HAP-1 (cell line): ENCODE measurements around the gene TMEM86B.
A peak's percentile ranks its signal among the peaks of the same experiment; 100 is the strongest.

Experiments
- DNase-seq, 2 experiments: peaks; one replicate each; pipeline ENCODE4 v3.0.0-alpha.2; 2016 to 2020; ENCODE audit warnings: low spot score in 2 of 2
- H3K27me3 ChIP-seq: fragments of 250-450 bp; sonication (Bioruptor Pico); 2 replicates; pipeline ENCODE4 v1.5.1; 2020; ENCODE audit warnings: low read depth, mild to moderate bottlenecking, moderate library complexity
- H3K36me3 ChIP-seq: fragments of 250-450 bp; sonication (Bioruptor Pico); replicated peaks from 2 replicates; pipeline ENCODE4 v1.5.1; 2020; ENCODE audit warnings: mild to moderate bottlenecking
- H3K4me1 ChIP-seq: fragments of 250-450 bp; sonication (Bioruptor Pico); 2 replicates; pipeline ENCODE4 v1.5.1; 2020; ENCODE audit warnings: mild to moderate bottlenecking
- H3K4me3 ChIP-seq: fragments of 250-450 bp; sonication (Bioruptor Pico); 2 replicates; pipeline ENCODE4 v1.5.1; 2020; ENCODE audit warnings: mild to moderate bottlenecking, moderate library complexity
- H3K9me3 ChIP-seq: fragments of 250-450 bp; sonication (Bioruptor Pico); 2 replicates; pipeline ENCODE4 v1.5.1; 2020; ENCODE audit warnings: mild to moderate bottlenecking, moderate library complexity
- in situ Hi-C: fragments of 300-500 bp; cut with MboI; formaldehyde crosslinking; loops from 3 replicates; pipeline ENCODE4 v1.14.3; 2020; ENCODE audit warnings: low sequenced_read_pairs, inconsistent platforms, mixed read lengths

TMEM86B gene

DNA sequence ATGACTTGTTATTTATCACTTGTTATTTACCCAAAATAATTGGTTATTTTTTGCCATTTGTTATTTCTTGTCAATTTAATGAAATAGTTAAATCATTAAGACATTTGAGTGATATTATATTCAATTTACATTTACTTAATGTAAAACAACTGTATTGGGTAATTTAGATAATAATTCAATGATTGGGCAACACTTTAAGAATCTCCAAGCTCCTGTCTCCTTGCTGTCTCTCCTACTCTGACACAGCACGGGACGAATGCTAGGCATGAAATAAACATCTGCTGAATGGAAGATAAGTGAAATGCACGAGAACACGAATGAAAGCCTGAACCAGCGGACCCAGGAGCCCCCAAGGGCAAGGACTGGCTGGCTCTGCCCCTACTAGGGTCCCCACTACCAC lies 36.0 kb upstream of the TMEM86B start:
- in situ Hi-C loops: no loop called here
- Histone ChIP-seq H3K27me3 (no peaks in the 10 kb centered on the region), H3K9me3 (no peaks in the 10 kb centered on the region), H3K4me3 (no peak overlapping the region), H3K4me1 (peaks cover 4% of the 10 kb centered on the region; the same call in 1 of the 2 replicates), H3K36me3 (no peaks in the 10 kb centered on the region; the same call in 1 of the 2 replicates)
- DNase-seq: no peak

DNA sequence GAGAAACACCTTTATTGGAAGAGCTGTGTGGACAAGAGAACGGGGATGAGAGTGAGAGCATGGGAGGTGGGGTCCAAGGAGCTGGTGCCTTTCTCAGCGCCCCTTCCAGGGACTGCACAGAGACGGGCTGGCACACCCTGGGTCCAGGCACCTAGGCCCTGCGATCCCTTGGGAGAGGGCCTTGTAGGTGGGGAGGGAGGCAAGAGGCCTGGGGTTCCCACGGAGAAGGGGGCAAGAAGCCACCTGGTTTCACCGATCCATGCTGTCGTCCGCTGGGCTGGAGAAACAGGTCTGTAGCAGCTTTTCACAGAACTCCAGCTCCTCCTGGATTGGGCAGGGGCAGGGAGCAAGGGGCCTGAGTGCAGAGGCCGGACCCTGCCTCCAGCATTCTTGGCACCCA lies 33.8 kb upstream of the TMEM86B start:
- DNase-seq: no peak
- Histone ChIP-seq H3K36me3 (no peaks in the 10 kb centered on the region), H3K27me3 (no peaks in the 10 kb centered on the region), H3K4me3 (no peak overlapping the region), H3K9me3 (no peaks in the 10 kb centered on the region), H3K4me1 (peaks cover 7% of the 10 kb centered on the region; the same call in 1 of the 2 replicates)
- in situ Hi-C loops: no loop called here

DNA sequence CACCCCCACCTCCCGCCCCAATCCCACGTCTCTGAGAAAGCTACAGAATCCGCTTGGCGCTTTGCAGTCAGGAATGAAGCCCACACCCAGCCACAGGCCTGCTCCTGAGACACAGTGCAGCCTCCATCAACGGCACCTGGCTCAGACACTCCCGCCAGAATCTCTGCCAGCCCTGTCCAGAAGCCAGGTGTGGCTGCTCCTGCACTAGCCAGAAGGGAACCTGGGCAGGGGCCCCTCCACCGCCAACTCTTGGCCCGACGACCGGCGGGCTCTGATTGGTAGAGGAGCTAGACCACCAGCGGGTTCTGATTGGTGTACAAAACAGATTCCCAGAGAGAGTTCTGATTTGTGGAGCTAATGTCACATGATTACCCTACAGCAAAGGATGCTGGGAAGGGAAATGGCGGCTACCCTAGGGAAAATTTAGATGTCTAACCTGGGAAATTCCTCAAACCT lies 33.1 kb upstream of the TMEM86B start:
- in situ Hi-C loops: no loop called here
- DNase-seq: no peak
- Histone ChIP-seq H3K27me3 (no peaks in the 10 kb centered on the region), H3K4me1 (peaks cover 11% of the 10 kb centered on the region), H3K4me3 (no peak overlapping the region), H3K9me3 (no peaks in the 10 kb centered on the region), H3K36me3 (0 out of 2 replicates have a peak, but pooled peaks cover under 1% of the 10 kb centered on the region)

DNA sequence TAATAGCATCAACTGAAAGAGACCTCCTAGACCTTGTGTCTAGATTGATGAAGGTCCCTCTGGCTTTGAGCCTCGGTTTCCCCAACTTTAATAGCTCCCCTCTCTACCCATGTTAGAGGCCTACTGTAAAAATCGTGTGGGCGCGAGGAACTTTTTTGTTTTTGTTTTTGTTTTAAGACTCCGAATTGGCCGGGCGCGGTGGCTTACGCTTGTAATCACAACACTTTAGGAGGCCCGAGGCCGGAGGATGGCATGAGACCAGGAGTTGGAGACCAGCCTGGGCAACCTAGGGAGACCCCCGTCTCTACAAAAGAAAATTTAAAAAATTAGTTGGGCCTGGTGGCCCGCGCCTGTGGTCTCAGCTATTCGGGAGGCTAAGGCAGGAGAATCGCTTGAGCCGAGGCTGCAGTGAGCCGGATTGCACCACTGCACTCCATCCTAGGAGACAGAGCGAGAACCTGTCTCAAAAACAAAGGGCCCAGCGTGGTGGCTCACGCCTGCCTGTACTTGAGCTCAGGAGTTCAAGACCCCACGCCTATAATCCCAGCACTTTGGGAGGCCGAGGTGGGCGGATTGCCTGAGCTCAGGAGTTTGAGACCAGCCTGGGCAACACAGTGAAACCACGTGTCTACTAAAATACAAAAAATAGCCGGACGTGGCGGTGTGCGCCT lies 31.1 kb upstream of the TMEM86B start:
- Histone ChIP-seq H3K4me1 (peaks cover 23% of the 10 kb centered on the region), H3K36me3 (peaks cover 5% of the 10 kb centered on the region; the same call in 1 of the 2 replicates), H3K4me3 (peak overlapping the region; percentile 97), H3K9me3 (no peaks in the 10 kb centered on the region), H3K27me3 (no peaks in the 10 kb centered on the region)
- in situ Hi-C loops: no loop called here
- DNase-seq: peak in 1 of 2 experiments; percentile 36

DNA sequence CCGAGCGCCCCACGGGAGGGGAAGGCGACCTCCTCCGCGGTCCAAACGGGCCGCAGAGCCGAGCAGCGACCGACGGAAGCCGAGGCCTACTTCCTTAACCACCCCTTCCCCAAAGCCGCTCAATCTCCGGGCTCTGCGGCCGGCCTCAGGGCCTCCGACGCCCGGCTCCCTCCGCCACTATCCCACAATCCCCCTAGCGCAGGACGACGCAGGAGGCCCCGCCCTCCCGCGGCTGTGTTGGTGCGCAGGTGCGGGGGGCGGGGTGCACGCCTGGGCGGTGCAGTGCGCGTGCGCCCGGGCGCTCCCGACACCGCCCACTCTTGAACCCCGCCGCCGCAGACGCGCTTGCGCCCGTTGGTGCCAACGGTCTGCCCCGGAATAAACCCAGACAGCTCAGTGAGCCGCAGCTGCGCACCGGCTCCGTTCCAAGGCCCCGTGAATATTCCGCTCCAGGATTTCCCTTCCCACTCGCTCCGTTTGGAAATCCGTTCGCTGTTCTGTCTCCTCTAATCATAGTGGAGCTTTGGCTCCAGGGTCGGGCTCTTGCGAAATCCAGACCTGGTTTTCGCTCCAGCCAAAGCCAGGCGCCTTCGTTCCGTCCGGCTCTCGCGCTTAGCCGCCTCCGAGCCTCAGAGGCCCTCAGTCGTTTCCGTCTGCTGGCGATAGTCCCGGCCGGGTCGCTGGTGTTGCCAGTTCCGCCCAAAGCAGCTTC lies 30.4 kb upstream of the TMEM86B start, which contains the start of gene PPP6R1:
Gene PPP6R1 (minus strand): TSS at position 190 of the 712 bp plus-strand sequence. CDS start 11,914 bp downstream, outside the sequence.
- peaks cover 23% of the 10 kb centered on the region for H3K4me1 ChIP-seq
- in situ Hi-C loops: no loop called here
- H3K4me3 ChIP-seq: peak within 1 kb of the TSS; percentile 97

DNA sequence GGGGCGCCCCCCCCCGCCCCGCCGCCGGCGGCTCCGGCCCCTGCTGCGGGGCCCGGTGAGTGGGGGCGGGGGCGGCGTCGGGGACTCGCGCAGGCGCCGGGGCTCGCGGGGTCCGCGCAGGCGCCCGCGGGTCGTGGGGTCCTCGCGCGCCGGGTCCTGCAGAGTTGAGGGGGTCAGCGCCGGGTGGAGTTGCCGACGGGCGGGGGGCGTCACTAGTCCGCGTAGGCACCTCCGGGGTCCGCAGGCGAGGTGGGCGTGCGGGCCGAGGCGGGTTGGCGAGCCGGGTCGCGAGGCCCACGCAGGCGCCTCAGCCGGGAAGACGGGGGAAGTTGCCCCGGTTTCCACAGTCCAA lies 29.9 kb upstream of the TMEM86B start:
- peak in 1 of 2 experiments; percentile 21 for DNase-seq

More for the DNA sequence above, 30.4 kb upstream of the TMEM86B start, which contains the start of gene PPP6R1:
- Histone ChIP-seq H3K27me3 (no peaks in the 10 kb centered on the region), H3K36me3 (peaks cover 5% of the 10 kb centered on the region; the same call in 1 of the 2 replicates), H3K9me3 (no peaks in the 10 kb centered on the region)
- DNase-seq: peak; percentile 96 to 97

DNA sequence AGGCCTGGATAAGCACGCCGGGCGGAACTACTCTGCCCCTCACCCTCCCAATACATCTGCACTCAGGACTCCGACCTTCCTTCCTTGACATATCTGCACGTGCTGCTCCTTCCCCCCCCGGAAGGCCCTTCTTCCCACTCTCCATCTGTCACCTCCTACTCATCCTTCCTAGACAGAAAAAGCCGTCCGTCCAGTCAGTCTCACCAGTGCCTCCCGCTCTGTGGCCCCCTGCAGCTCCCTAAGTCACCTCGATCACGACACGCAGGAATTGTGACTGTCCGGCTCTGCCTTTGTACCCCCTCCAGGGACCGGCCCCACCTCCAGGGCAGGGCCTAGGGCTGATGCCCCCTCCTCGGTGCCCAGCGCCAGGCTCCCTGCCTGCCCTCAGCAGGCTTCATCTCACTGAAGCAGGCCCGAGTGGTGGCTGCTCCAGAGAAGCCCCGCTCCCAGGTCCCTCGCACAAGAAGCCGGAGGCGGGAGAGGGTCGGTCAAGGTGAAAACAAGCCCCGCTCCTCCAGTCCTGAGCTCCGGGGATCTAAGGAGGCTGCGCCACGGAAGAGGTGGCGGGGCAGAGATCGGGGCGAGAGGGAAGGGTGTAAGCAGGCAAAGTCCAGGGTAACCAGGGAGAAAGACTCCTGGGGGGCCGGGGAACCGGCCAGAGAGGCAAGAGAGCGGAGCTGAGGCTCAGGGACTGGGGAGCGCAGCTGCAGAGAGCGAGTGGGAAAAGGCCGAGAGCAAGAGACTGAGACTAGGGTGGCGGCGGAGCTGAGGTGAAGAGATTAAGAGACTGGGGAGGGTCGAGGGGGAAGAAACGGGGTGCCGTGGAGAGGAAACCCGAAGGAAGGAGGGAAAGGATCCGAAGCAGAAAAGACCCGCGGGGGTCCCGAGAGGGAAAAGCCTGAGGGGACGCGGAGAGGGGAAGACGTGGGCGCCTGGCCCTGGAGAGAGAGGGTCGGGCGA lies 29.2 kb upstream of the TMEM86B start:
- H3K27me3 ChIP-seq: no peaks in the 10 kb centered on the region
- in situ Hi-C loops: no loop called here
- peak overlapping the region; percentile 97 for H3K4me3 ChIP-seq
- H3K4me1 ChIP-seq: peaks cover 23% of the 10 kb centered on the region
- peaks cover 5% of the 10 kb centered on the region; the same call in 1 of the 2 replicates for H3K36me3 ChIP-seq
- H3K9me3 ChIP-seq: no peaks in the 10 kb centered on the region
- DNase-seq: peak; percentile 3 to 37

More for the DNA sequence above, 29.9 kb upstream of the TMEM86B start:
- Histone ChIP-seq H3K27me3 (no peaks in the 10 kb centered on the region), H3K9me3 (no peaks in the 10 kb centered on the region), H3K36me3 (peaks cover 5% of the 10 kb centered on the region; the same call in 1 of the 2 replicates), H3K4me1 (peaks cover 23% of the 10 kb centered on the region), H3K4me3 (peak overlapping the region; percentile 97)
- in situ Hi-C loops: no loop called here

DNA sequence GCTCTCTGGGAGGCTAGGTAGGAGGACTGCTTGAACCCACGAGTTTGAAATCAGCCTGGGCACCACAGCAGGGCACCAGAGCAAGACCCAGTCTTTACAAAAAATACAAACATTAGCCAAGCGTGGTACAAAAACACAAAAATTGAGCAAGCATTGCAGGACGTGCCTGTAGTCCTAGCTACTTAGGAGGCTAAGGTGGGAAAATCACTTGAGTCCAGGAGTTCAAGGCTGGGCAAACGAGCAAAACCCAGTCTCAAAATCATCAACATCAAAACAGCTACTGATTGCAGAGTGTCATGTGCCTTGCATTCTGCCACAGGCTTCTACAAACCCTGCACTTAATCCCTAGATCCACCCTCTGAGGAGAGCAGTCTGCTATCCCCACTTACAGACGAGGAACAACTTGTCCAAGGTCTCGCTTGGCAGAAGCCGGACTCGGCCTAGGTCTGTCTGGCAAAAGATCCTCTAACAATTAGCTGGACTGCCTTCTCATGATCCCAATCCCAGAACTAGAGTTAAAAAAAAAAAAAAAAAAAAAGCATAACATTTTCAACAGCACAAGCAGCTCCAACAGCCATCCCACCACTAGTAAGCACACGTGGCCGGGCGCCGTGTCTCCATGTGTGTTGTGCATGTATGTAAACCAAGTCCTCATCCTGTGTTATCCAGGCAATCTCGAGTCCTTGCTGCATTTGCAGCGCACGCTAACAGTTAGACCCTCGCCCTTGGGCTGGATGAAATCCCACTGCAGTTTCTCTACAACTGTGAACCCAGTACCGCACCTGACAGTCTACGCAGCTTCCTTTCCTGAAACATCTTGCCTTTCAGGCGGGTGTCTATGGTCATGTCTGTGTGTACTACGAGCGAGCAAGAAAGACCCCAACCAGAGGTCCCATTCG lies 28.2 kb upstream of the TMEM86B start:
- no peaks in the 10 kb centered on the region for H3K27me3 ChIP-seq
- H3K4me1 ChIP-seq: peaks cover 23% of the 10 kb centered on the region
- peak overlapping the region; percentile 97 for H3K4me3 ChIP-seq
- no peaks in the 10 kb centered on the region for H3K9me3 ChIP-seq
- DNase-seq: peak; percentile 3 to 23
- H3K36me3 ChIP-seq: peaks cover 5% of the 10 kb centered on the region; the same call in 1 of the 2 replicates
- in situ Hi-C loops: no loop called here

DNA sequence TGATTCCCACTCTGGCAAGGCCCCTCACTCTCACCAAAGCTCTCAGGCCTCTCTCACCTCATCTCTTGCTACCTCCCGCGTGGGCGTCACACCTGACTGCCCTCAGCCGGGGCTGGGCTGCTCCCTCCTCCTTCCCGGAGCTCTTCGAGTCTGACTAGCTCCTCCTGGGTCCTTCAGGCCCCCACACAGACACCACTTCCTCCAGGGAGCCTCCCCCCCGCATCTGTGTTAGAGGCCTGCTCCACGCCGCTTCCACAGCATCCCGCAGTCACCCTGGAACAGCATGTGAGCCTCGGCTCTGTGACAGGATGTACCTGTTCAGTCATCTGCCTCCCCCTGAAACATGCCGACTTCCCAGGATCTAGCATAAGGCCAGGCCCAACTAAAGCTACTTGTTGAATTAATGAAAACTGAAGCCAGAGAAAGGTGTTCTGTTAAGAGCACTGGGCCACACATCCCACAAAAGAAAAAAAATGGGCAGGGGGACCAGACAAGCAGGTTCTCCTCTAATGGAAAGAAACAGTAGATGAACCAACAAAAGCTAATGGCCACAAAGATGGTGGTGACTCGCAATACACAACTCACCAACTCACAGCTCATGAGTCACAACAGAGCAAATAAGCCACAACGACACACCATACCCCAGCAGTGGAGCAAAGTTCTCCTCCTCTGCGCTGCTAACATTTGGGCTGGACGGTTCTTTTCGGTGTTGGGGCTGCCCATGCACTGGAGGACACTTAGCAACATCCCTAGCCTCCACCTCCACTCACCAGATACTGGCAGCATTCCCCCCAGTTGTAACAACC lies 27.3 kb upstream of the TMEM86B start:
- no peaks in the 10 kb centered on the region for H3K27me3 ChIP-seq
- H3K4me1 ChIP-seq: peaks cover 23% of the 10 kb centered on the region
- H3K36me3 ChIP-seq: peaks cover 5% of the 10 kb centered on the region
- DNase-seq: no peak
- H3K4me3 ChIP-seq: peak overlapping the region; percentile 97
- no peaks in the 10 kb centered on the region for H3K9me3 ChIP-seq
- in situ Hi-C loops: no loop called here

DNA sequence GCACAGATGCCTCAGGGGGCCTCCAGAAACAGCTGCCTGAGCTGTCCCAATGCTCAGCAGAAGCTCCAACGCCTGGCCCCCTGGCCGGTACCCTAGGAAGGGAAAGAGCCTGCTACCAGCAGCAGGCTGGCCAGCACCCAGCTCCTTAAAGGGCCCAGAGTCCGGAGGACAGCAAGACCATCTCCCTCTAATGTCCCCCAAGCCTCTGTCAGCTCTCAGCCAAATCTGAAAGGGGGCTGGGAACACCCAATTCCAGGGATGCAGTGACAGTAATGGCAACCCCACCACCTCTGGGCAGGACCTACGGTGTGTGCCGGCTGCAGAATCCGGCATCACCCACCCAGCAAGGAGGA lies 26.0 kb upstream of the TMEM86B start:
- Histone ChIP-seq H3K9me3 (no peaks in the 10 kb centered on the region), H3K36me3 (peaks cover 5% of the 10 kb centered on the region), H3K27me3 (no peaks in the 10 kb centered on the region), H3K4me1 (peaks cover 20% of the 10 kb centered on the region), H3K4me3 (no peak overlapping the region)
- DNase-seq: no peak
- in situ Hi-C loops: no loop called here

DNA sequence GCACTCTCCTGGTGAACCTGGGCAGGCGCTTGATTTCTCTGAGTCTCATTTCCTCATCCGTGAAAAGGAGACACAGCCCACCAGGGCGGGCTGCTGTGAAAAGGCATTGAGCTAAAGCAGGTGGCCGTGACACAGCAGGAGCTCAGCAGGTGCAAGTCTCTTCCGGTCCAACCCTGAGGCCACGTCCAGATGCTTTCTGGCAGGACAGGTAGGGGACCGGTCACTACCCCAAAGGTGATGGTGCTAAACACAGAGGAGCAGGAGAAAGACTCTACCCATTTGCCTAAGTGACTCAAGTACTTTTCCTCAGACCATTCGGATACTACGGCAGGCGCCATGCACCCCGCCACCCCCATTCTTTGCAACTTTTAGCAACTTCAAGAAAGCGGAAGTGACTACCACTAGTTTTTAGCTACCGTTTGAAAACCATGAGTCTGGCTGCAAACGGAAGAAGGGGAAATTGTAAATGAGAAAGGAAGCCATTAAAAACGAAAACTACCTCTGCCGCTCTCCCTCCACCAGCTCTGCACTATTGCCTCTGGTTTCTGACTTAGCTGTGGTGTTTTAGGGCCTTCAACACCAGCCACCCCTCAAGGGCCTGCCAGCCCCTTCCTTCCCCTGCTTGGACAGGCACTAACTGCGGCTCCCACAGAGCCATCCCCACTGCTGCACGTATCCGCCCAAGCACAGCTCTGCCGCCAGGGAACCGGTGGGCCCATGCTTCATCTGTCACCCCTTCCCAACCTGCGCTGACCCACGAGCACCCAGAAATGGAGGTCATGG lies 25.5 kb upstream of the TMEM86B start:
- in situ Hi-C loops: no loop called here
- peaks cover 8% of the 10 kb centered on the region for H3K36me3 ChIP-seq
- no peaks in the 10 kb centered on the region for H3K27me3 ChIP-seq
- H3K4me1 ChIP-seq: peaks cover 17% of the 10 kb centered on the region
- no peaks in the 10 kb centered on the region for H3K9me3 ChIP-seq
- no peak for DNase-seq
- H3K4me3 ChIP-seq: no peak overlapping the region
